Dermis blood vessel endothelial cell (primary cell): ENCODE measurements around the gene BTBD2. TPM values are rescaled to one million over a fixed set of nuclear protein-coding genes. Genes with fewer than 3 reads are reported as not detected.

Experiments
- DNase-seq: peaks from one replicate; pipeline ENCODE4 v3.0.0; 2010
- total RNA-seq: library from RNA; depleted of rRNA; stranded (reverse); fragments of >200 nt; gene quantifications from 2 replicates; pipeline ENCODE4 v1.2.3, GENCODE V29; 2014

Gene BTBD2
- total RNA-seq, 1 donor from 2014 or later: 51.7 TPM

DNA sequence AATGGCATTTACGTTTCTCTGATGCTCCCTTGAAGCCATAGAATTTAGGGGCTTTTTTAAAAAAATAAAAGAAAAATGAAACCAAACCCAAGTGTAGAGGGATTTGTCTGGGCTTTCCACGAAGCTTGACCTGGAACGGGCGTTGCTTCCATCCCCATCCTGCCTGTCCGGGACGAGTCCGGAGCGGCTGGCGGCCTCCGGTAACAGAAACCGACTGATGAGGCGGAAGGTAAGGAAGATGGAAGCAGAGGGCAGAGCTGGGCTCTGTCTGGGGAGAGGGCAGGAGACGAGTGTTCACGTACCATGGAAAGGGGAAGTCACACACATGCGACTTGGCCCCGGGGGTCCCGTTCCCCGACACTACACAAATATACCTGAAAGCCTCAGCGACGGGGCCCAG, 34.3 kb downstream of the BTBD2 start:
- DNase-seq: no peak

DNA sequence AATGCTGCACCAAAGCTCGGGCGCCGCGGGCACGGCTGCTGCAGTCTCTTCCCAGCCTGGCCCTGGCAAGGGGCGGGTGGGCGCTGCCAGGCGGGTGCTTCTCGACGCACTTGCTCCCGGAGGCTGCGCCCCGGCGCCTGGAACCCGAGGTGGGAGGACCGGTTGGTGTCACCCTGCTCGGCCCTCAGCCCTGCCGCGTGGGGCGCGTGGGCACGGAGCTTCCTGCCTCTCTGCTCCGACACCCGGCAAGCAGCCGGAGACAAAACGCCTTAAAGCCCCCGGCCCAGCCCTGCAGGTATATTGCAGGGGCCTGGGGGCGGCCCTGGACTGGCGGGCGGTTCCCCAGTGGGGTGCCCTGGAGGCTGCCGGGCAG, 34.7 kb downstream of the BTBD2 start:
- no peak for DNase-seq

DNA sequence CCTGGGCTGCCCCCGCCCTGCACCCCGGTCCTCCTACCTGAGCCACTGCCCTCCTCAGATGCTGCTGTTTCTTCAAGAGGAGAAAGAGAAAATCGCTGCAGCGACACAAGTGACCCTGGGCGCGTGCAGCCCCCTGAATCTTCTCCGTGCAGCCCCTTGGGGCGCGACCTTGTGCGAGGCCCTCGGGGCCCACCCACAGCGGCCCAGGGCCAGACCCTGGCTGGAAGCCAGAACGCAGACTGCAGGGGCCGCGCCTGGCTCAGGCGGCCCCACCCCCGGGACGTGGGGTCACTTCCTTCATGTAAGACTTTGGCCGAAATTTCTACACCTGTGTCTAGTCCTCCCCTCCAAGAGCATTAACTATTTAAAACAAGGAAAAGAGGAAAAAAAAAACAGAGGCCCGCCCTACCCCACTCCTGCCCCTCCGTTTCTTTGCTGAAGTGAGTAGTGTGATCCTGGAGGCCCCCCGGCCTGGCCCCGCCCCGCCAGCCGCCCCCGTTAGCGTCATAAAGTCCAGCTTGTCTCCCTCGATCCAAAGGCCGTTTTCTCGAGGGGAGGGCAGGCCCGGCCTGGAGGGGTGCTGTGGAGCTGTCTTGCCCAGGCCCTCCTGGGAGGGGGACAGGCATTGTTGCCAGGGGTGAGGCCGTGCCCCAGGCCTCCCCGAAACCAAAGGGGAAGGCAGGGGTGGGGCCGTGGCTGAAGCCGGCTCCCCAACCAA, 35.3 kb downstream of the BTBD2 start:
- DNase-seq: no peak

DNA sequence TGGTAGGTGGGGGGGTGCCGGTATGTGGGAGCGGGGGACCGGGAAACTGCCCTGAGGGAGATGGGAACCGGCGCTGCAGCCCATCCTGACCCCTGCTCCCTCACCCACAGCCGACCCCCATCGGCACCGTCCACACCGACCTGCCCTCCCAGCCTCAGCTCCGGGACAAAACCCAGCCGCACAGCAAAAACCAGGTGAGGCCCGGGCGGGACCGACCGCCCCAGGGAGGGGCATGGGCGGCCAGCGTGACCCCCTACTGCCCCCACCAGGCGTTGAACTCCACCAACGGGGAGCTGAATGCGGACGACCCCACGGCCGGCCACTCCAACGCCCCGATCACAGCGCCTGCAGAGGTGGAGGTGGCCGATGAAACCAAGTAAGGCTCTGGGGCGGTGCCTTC, 35.9 kb downstream of the BTBD2 start:
- no peak for DNase-seq

DNA sequence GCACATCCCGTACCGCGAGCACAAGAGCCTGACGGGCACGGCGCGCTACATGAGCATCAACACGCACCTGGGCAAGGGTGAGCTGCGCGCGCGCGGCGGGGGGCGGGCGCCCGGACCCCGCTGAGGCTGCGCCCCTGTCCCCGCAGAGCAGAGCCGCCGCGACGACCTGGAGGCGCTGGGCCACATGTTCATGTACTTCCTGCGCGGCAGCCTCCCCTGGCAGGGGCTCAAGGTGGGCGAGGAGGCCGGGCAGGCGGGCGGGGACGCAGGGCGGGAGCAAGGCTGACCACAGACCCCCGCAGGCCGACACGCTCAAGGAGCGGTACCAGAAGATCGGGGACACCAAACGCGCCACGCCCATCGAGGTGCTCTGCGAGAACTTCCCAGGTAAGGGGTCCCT, 36.5 kb downstream of the BTBD2 start:
- DNase-seq: no peak

DNA sequence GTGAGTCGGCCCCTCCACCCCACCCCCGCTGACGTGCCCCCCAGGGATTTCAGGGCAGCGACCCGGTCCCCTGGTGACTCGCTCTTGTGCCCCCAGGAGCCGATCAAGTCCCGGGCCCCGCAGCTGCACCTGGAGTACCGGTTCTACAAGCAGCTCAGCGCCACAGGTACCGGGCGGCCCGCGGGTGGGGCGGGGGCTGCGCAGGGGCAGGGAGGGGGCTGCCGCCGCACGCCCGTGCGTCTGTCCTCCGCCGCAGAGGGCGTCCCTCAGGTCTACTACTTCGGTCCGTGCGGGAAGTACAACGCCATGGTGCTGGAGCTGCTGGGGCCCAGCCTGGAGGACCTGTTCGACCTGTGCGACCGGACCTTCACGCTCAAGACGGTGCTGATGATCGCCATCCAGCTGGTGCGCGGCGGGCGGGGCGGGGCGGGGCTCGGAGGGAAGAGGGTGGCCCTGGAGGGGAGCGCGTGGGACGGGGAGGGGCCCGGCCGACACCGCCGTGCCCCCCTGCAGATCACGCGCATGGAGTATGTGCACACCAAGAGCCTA, 37.1 kb downstream of the BTBD2 start:
- DNase-seq: no peak

DNA sequence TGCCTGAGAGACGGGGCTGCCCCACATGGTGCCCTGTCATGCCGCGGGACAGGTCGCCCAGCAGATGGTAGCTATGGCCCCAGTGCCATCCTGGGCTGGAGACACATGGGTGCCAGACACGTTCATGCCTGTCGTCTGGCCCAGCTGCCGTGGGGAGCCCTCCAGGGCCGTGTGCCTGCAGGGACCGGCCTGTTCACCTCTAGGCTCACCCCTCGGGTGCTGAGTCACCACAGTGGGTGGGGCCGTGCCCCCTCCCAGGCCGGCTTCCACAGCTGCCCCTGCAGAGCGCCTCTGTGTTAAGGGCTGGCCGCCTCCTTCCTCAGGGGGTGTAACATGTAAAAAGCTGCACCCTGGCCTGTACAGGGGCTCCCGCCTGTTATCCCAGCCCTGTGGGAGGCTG, 38.4 kb downstream of the BTBD2 start:
- DNase-seq: no peak

DNA sequence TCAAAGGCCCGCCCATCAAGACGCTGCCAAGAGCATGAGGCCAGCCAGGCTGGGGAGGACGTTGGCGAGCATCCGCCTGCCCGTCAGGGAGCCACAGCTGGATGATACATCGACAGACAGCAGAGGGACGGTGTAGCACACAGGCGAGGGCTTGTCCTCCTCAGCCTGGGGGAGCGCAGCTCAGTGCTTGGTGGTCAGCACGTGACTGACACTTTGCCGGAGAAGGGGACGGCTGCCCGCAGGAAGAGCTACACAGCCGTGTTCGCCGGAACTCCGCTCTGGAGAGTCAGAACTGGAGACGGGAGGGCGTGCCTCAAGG, 40.4 kb downstream of the BTBD2 start:
- DNase-seq: no peak

DNA sequence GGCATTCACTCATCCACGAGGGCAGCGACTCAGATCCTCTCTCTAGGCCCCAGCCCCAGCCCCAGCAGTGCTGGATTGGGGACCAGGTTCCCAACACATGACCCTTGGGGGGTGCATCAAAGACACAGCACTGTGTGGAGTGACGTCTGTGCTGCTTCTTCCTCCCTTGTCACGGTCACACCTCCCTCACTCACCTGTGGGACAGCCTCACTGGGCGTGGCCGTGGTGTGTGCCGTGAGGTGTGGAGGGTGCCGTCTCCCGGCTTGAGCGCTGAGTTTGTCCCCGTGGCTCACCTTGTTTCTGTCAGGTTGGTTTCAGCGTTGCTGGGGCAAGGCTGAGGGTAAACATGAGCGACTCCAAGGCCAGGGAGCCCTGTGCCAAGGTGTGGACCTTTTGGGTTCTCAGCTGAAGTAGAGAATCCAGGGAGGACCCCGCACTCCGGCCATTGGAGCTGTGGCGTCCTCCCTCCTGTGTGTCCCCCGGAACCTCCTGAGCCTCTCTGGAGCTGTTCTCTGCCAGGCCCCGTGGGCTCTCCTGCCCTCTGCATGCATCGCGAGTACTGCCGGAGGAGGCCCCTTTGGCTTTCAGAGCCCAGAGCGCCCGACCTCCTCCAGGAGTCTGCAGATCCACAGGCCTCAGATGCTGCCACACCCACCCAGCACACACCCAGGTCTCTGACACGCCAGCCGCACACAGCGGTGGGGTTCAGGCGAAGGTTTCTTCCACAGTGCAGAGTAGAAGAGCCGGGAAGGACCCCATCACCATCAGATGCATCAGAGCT, 40.9 kb downstream of the BTBD2 start:
- no peak for DNase-seq

DNA sequence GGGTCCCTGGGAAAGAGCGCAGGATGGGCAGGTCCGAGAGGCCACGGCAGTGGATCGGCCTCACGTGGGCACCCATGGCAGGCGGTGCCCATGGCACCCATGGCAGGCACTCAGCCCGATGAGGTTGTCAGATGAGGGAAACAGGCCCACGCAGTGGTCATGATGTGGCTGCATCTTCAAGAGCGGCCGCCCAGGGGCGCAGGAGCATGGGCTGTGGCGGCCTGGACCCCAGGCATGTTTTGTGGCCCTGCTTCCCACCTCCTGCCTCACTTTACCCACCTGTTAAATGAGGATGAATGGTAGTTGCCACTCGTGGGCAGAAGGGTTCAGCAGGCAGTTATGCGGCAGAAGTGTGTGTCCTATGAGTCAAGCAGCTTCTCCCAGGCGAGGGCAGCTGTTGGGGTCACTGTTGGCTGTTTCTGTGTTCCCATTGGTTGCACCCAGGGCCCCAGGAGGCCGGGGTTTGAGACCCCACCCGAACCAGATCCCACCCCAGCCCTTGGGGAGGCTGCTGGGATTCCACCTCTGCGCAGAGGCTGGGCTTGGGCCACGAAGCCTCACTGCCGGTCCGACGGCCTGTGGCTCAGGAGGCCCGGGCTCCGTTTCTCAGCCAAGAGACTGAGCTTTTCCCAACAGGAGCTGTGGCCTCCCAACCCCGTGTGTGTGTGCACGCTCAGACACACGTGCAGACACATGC, 44.6 kb downstream of the BTBD2 start:
- no peak for DNase-seq

DNA sequence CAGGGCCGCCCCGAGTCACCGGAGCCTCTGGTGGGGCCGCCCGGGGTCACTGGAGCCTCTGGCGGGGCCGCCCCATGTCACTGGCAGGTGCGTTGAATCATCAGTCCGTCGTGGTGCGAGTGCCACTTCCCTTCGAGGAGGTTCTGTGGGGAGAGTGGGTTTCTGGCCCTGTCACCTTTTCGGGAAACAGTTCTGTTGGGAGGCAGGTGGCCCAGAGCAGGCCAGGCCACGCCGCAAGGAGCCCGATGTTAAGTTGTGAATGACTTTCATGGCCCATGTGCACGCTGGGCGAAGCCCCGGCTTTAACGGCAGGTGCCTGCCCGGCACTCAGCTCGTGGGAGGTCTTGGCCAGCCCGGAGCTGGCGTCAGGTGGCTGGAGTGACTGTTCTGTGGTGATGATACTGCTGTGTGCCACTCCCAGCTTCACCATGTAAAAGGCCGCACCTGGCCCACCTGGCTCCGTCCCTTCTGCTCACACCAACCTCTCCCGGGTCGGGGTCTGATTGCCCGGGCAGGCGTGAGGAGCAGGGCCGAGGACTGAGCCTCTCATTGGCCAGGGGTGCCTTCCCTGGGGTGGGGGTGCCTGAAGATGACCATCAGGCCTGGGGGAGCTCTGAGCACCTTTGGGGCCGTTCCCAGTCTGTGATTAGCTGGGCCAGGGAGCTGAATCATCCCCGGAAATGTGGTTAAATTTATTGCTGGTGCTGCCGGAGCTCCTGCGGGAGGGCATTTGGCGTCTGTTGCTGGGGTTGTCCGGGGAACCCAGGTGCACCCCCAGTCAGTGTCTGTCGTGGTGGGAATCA, 45.3 kb downstream of the BTBD2 start:
- DNase-seq: no peak

DNA sequence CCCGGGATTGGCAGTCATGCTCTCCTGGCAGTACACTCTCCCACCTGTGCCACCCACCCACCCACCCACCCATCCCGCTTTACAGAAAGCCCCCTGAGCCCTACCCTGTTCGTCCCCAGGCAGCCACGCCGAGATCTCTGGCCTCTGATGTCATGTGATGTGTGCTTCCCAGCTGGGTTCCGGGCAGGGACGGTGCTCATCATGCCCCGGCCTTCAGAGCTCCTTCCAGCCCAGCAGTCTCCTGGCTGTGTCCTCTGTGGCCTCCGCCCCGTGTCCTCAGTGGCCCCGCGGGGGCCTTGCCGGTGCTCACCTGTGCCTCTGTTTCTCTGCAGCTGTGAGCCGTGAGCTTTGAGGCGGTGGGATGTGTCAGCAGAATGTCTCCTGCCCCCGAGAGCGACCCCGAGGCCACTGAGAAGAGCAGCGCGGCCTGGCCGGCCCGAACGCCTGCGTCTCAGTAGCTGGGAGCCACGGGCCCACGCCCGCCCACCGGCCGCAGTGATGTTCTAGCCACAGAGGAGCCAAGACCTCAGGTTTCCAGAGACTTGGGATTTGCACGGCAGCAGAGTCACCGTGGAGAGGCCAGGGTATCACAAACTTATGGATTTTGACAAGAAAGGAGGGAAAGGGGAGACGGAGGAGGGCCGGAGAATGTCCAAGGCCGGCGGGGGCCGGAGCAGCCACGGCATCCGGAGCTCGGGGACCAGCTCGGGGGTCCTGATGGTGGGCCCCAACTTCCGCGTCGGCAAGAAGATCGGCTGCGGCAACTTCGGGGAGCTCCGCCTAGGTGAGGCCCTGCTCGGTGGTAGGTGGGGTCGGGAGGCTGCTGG, 46.1 kb downstream of the BTBD2 start:
- DNase-seq: no peak

DNA sequence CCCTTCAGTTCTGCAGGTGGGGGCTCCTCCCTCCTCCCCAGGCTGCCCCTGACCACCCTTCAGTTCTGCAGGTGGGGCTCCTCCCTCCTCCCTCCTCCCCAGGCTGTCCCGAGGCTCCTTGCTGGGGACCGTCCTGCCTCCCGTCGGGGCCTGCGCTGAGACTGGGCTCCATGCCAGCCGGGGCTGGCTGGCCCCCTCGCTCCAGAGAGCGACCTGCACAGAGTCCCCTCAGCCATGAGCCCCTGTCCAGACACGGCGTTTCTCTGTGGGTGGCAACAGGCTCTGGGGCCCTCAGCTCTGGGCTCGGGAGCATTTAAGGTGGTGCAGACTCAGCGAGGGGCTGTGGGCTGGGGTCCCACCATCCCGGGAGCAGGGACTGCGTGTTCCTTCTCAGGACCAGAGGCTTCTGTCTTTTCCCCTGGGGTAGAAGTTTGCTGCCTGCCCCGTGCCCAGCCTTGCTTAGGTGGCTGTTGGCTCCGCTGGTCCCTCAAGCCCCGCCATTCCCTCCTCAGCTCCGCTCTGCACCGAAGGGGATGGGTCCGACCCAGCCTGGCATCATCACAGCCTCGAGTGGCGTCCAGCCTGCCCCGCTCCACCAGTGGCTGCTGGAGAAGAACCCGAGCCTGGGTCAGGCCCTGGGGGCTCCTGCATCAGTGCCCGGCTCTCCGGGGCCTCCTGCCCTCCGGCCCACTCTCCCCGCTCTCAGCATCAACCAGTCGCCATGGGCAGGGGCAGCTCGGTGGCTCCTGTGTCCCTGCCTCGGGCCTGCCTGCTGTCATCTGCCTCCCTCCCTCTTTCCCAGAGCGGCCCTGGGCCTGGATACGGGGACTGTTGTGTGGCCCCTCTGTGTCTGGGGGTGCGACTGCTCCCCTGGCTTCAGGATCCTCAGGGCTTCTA, 47.0 kb downstream of the BTBD2 start:
- no peak for DNase-seq

DNA sequence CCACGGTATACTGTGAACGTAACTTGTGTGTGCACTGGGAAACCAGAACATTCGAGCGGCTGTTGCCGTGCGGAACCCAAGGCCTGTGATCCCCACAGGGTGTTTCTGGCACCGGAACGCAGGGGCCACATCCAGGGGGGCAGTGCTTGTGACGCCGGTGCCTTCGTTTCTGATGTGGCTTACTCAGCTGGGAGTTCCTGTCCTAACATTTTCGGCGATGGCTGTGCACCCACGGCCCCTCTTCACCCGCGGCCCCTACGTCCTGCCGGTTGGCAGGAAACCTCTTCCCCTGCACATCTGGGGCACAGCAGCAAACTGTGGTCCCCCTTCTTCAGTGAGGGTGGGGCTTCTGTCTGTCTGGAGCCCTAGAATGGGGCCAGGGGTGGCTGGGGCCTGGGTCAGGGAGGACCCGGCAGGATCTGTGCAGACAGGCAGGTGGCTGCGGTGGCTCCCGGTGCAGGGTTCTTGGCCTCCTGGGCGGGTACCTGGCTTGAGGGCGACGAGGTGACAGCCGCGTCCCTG, 48.4 kb downstream of the BTBD2 start:
- no peak for DNase-seq

DNA sequence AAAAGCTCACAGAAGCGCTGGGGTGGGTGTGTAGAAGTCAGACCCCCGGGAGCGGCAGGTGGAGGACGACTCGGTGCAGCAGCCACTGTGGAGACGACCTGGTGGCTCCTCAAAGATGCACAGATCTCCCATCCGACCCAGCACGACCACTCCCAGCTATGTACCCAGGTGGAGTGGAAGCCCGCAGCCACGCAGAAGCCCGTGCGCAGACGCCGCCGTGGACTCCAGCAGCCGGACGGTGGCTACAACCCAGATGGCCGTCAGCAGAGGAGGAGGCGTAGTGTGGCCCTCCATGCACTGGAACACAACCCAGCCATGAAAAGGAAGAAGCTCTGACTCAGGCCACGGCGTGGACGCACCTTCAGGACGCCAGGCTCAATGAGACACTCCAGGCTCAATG, 52.8 kb downstream of the BTBD2 start:
- DNase-seq: no peak

DNA sequence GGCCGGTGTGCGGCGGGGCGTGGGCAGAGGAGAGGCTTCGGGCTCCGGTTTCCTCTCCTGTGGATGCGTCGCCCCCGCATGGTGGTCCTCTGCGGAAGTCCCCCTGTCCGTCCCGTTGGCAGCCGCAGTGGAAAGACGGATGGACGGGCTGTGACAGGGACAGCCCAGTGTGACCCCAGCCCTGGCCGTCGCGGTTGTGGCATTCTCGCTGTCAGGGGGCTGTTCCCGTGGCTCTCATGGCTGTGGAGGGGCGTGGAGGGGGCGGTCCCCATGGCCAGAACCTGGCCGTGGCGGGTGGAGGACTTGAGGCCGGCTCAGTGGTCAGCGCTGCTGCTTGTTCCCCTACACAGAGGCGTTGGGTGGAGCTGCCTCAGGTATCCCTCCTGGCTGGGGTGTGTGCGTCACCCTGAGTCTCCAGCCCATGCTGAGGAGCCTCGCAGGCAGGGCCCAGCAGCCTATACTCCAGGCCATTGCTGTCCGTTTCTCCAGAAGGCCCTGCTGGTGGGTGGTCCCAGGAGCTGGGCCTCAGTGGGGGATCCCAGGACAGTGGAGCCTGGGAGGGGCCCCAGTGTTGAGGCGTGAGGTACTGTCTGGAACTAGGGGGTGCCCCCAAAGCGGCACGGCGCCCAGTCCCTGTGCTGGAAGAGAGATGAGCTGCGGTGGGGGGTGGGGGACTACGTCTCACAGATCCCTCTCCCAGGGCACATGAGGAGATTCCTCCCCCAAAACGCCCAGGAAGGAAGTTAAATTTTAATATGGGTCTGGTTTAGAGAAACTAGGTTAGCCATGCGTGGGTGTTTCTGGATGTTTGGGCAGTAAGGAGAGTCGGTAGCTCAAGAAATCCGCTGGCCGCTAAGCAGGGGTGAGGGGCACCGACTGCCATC, 54.3 kb downstream of the BTBD2 start:
- no peak for DNase-seq

DNA sequence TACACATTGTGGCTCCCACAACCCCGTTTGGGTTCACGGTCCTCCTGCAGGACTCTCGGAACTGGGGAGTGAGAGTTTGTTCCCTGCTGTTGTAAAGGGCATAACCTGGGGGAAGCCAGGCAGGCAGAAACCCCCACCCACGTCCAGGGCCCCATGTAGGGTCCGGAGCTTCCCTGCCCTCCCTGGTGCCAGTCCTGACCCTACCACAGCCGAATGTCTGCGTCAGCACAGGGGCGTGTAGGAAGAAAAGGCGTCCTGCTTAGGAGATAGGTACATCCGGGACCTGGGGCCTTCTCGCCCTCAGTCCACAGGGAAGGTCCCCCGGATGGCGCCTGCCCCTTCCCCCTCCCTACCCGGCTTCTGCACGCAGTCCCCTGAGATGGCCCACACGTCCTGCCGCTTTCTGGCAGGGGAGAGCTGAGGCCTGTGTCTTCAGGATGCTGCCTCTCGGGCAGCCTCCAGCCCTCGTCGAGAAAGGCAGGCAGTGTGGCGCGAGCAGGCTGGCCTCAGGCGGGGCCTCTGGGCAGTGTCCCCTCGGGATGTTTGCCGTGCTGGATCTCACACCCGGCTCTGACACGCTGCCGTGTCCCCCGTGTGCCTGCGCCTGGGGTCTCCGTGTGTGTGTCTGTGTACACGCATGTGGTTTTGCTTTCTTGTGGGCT, 55.5 kb downstream of the BTBD2 start:
- DNase-seq: no peak

DNA sequence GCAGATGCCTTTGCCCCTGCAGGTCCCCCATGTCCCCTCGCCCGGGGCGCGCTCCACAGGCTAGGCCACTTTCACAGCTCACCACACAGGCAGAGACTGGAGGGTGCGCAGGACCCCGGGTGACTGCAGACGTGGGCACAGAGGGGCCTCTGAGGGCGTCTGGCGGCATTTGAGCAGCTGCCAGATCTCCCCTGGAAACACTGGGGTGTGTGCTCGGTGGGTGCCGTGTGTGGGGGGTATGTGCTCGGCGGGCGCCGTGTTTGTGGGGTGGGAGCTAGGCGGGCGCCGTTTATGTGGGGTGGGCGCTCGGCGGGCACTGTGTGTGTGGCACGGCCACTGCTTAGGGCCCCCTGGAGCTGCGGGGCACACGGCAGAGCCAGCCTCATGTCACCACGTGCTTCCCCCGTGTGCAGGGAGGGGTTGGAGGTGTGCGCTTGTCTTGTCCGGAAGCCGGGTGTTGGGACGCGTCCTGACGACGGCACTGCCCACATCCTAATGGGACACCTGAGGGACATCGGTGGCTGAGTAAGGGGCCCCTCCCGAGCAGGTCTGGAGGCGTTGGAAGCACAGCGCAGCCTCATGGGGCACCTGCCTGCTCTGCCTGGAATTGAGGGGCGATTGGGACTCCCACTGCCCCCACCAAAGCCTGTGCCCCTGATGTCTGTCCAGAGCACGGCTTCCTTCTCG, 57.8 kb downstream of the BTBD2 start:
- DNase-seq: no peak
